Measurements from ENCODE around the gene DAGLA. TPM values are rescaled to one million over a fixed set of nuclear protein-coding genes. Genes with fewer than 3 reads are reported as not detected.

The DAGLA gene
- total RNA-seq, 2 experiments from 2014 or later: 0.52 to 0.73 TPM

- no peak overlapping the region for H3K27ac Mint-ChIP-seq
- intact Hi-C loops (cut with DNase I, micrococcal nuclease): no loop called here
Measured at GRCh38 chr11:61777234-61778090, 97.3 kb downstream of the DAGLA start.

GRCh38 chr11:61778357-61778886, 98.2 kb downstream of the DAGLA start:
- Histone ChIP-seq H3K27me3 (ENCODE audit: control insufficient read depth in 1 of 2, insufficient read depth in 2 of 2, low read length in 2 of 2) (no peaks in the 10 kb centered on the region), H3K27ac (ENCODE audit: low read depth in 1 of 2, low read length in 2 of 2) (no peak overlapping the region), H3K9me3 (ENCODE audit: control insufficient read depth in 1 of 2, insufficient read depth in 1 of 2, low read length in 2 of 2) (no peaks in the 10 kb centered on the region), H3K36me3 (ENCODE audit: insufficient read depth, low read length) (no peaks in the 10 kb centered on the region), H3K4me1 (ENCODE audit: insufficient read depth, low read length) (peaks cover 22% of the 10 kb centered on the region), H3K4me3 (ENCODE audit: low read length) (no peak overlapping the region)
- Mint-ChIP-seq H3K27ac (no peak overlapping the region), H3K4me1 (ENCODE audit: low read depth) (peaks cover 16% of the 10 kb centered on the region), H3K9me3 (no peaks in the 10 kb centered on the region), H3K36me3 (ENCODE audit: low read depth) (no peaks in the 10 kb centered on the region), H3K27me3 (no peaks in the 10 kb centered on the region), H3K4me3 (peak overlapping the region; percentile 68)
- ChIA-PET POLR2A (no interaction called here), CTCF (no interaction called here)
- intact Hi-C loops (cut with DNase I, micrococcal nuclease): no loop called here
- ATAC-seq (ENCODE audit: poor library complexity) (no peak), DNase-seq (no peak)
- no peak for TF ChIP-seq CTCF (IDR thresholded peaks at IDR 0.05)

More at GRCh38 chr11:61777234-61778090, 97.3 kb downstream of the DAGLA start:
- H3K27me3 Mint-ChIP-seq: no peaks in the 10 kb centered on the region
- ATAC-seq (ENCODE audit: poor library complexity): peak; percentile 77
- DNase-seq: peak; percentile 41 to 86 (median 66)
- no peaks in the 10 kb centered on the region for H3K36me3 ChIP-seq (ENCODE audit: insufficient read depth, low read length)
- no peaks in the 10 kb centered on the region for H3K36me3 Mint-ChIP-seq (ENCODE audit: low read depth)
- H3K27me3 ChIP-seq (ENCODE audit: control insufficient read depth in 1 of 2, insufficient read depth in 2 of 2, low read length in 2 of 2): no peaks in the 10 kb centered on the region
- peak overlapping the region; percentile 55 for H3K4me3 ChIP-seq (ENCODE audit: low read length)
- peaks cover 30% of the 10 kb centered on the region for H3K4me1 ChIP-seq (ENCODE audit: insufficient read depth, low read length)
- peaks cover 16% of the 10 kb centered on the region for H3K4me1 Mint-ChIP-seq (ENCODE audit: low read depth)
- peak overlapping the region; percentile 68 for H3K4me3 Mint-ChIP-seq
- ChIA-PET POLR2A (no interaction called here), CTCF (interaction anchor here (1.5 kb wide), 1 partner anchor 20 kb away, joined by 8 read pairs; no protein-coding TSS in a partner anchor)
- no peaks in the 10 kb centered on the region for H3K9me3 ChIP-seq (ENCODE audit: control insufficient read depth in 1 of 2, insufficient read depth in 1 of 2, low read length in 2 of 2)
- H3K27ac ChIP-seq (ENCODE audit: low read depth in 1 of 2, low read length in 2 of 2): no peak overlapping the region
- H3K9me3 Mint-ChIP-seq: no peaks in the 10 kb centered on the region
- no peak for TF ChIP-seq CTCF (IDR thresholded peaks at IDR 0.05)

- H3K36me3 Mint-ChIP-seq (ENCODE audit: low read depth): peaks cover 2% of the 10 kb centered on the region
- H3K27ac Mint-ChIP-seq: no peak overlapping the region
- no peak for TF ChIP-seq CTCF (IDR thresholded peaks at IDR 0.05)
- DNase-seq (no peak), ATAC-seq (ENCODE audit: poor library complexity) (no peak)
- Histone ChIP-seq H3K9me3 (ENCODE audit: control insufficient read depth in 1 of 2, insufficient read depth in 1 of 2, low read length in 2 of 2) (no peaks in the 10 kb centered on the region), H3K4me3 (ENCODE audit: low read length) (no peak overlapping the region), H3K27ac (ENCODE audit: low read depth in 1 of 2, low read length in 2 of 2) (no peak overlapping the region), H3K4me1 (ENCODE audit: insufficient read depth, low read length) (peaks cover 22% of the 10 kb centered on the region), H3K36me3 (ENCODE audit: insufficient read depth, low read length) (peaks cover 3% of the 10 kb centered on the region), H3K27me3 (ENCODE audit: control insufficient read depth in 1 of 2, insufficient read depth in 2 of 2, low read length in 2 of 2) (no peaks in the 10 kb centered on the region)
- no peaks in the 10 kb centered on the region for H3K9me3 Mint-ChIP-seq
- POLR2A ChIA-PET: interaction anchor here (1.5 kb wide), 1 partner anchor 14 kb away, joined by 4 read pairs; the partner anchor contains the start of genes FEN1 and TMEM258
- CTCF ChIA-PET: no interaction called here
- peaks cover 16% of the 10 kb centered on the region for H3K4me1 Mint-ChIP-seq (ENCODE audit: low read depth)
- no peak overlapping the region for H3K4me3 Mint-ChIP-seq
- intact Hi-C loops (cut with DNase I, micrococcal nuclease): no loop called here
- no peaks in the 10 kb centered on the region for H3K27me3 Mint-ChIP-seq
Measured at GRCh38 chr11:61778920-61779650, 98.9 kb downstream of the DAGLA start.

Measured in CD4-positive, alpha-beta T cell (primary cell).